GM21447 (cell line): ENCODE data around the gene ADPGK.

Source experiments
- ATAC-seq: cut with Tn5 transposase; IDR thresholded peaks from one replicate; pipeline ENCODE4 v1.9.1; 2021; ENCODE audit not compliant: unreplicated experiment

Gene ADPGK

DNA sequence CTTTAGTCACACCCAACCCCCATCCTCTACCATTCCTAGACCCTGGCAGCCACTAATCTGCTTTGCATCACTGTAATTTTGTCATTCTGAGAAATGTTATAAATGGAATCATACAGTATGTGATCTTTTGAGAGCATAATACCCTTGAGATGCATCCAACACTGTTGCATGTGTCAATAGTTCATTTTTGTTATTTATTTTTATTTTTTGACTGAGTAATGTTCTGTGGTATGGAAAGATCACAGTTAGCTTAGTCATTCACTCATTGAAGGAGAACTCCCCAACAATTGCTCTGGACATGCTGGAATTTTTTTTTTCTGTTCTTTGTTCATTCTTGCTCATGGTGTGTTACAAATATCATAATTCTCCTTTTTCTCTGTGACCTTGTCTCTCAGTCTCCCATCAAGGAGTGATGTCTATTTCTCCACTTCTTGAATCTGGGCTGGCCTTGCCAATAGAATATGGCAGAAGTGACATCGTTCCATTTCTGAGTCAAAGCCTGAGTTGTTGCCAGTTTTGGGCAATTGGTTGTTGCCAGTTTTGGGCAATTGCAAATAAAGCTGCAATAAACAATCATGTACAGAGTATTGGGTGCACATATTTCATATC is 6.8 kb upstream of the ADPGK start:
- ATAC-seq = no peak

DNA sequence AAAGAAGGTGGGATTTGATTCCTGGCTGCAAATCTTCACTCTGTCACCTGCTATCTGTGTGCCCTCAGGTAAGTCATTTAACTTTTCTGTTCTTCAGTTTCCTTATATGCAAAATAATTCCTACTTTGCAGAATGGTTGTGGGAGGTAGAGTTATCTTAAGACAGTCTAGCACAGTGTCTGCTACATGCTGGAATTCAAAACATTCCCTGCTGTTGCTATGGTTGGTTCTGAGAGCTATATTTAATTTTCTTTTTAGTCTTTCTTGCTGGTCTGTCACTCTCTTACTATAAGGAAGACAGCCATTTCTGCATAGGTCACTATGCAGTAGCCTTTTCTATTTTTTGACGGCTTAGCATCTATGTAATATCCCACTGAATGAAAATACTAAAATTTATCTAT is 4.0 kb upstream of the ADPGK start:
- ATAC-seq = no peak

DNA sequence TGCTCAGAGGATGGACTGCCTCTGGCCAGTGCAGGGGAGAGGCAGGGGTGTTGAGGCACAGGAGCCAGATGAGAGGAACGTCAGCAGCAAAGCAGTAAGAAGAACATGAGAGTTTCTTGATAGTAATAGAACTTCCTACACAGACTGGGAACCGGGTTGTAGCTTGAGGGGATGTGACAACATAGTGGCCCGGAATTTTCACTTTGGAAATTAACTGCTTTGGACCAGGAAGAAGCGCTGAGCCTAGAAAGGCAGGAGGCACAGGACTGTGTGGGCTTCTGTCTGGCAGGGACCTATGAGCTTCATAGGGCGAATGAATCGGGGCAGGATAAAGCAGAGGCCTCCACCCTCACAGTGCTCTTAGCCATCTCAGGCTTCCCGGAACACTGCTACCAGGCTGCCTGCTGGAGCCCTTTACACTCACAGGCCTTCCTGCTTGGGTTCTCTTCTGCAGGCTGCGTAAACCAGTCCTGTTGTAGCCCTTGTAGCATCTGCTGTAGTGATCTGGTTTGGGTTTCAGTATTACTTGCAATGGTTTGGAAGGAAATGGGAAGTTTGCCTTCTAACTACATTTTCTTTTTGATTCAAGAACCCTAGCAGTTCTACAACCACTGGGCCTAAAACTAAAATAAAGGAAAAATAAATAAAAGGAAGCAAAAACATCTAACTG is 3.3 kb upstream of the ADPGK start:
- no peak for ATAC-seq

DNA sequence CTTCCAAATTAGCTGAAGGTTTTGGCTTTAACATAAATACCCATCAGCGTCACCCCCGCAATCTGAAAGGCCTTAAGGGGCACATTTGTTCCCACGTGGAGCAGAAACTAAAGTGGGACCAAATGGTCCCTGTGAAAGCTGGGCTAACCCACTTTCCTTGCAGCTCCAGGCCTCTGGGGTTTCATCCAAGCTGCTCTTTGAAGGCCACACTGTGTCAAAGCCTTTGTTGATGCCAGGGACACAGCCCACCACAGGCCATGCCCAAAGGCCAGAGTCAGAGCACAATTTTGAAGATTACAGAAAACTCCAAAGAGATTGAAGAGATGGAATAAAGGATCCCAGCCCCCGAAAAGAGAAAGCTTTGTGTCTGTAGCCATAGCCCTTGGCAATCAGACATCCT is 2.7 kb upstream of the ADPGK start:
- ATAC-seq = no peak

GRCh38 chr15:72785841-72786240 is 2.3 kb upstream of the ADPGK start:
- ATAC-seq = no peak

- ATAC-seq = no peak
These were observed 1.9 kb upstream of the ADPGK start for GRCh38 chr15:72785432-72785831.

- ATAC-seq = peak; percentile 25
These were observed 908 bp upstream of the ADPGK start for GRCh38 chr15:72784456-72784876.

DNA sequence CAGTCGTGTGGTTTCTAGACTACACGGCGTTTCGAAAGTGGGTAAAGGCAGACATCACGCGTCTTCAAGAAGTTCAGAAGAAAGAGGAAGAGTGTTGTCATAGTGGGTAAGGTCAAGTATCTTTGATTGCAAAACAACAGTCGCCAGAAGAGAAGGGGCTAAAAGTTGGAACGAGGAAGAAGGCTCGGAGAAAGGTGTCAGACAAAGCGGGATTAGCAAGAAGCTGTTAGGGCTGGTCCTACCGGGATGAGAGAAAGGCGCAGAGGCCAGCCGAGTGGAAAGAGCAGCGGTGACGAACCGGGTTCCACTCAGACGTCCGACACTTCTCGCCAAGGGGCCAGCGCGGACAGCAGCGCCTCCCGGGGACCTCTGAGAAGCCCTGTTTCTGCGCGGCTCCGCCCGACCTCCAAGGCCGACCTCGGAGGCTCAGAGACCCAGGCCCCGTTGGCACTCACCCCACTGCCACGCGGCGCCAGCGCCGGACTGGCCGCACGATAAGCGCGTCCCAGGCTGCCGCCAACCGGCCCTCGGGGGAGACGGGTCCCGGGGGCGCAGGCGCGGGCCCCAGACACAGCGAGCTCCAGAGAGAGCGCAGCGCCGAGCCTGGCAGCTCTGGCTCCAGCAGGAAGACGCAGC is 436 bp downstream of the ADPGK start:
- peak; percentile 31 for ATAC-seq

DNA sequence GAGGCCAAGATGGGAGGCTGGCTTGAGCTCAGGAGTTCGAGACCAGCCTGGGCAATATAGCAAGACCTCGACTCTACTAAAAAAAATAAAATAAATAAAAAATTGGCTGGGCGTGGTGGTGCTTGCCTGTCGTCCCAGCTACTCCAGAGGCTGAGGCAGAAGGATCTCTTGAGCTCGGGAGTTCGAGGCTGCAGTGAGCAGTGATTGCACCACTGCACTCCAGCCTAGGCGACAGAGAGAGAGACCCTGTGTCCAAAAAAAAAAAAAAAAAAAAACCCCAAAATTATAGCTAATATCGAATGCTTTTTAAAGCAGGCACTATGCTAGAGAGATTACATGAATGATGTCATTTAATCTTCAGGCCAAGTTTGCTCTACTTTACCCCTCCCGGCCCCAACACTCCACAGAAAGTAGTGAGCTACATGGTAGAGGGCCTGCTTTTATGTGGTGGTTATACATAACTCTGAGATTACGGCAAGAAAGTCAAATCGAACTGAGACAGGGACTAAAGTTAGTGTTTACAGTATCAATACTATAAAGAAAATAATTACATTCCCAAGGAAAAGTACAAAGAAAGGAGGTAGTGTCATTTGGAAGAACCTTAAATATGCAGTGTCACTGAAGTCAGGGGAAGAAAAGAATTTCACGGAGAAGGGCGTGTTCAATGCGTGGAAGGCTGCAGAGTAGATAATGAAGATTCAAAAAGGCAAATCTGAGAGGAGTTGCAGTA is 1.1 kb downstream of the ADPGK start:
- ATAC-seq = no peak

DNA sequence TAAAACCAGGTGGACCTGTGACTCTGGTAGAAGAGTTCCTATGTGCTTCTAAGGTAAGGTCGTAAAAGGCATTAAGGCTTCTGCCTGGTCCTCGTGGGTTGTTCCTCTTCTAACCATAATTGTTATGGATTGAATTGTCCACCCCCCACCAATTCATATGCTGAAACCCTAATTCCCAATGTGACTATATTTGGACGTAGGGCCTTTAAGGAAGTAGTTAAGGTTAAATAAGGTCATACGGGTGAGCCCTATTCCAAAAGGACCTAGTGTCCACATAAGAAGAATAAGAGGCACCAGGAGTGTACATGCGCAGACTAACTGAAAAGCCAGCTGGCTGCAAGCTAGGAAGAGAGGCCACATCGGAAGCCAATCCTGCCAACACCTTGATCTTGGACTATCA is 1.9 kb downstream of the ADPGK start:
- no peak for ATAC-seq

DNA sequence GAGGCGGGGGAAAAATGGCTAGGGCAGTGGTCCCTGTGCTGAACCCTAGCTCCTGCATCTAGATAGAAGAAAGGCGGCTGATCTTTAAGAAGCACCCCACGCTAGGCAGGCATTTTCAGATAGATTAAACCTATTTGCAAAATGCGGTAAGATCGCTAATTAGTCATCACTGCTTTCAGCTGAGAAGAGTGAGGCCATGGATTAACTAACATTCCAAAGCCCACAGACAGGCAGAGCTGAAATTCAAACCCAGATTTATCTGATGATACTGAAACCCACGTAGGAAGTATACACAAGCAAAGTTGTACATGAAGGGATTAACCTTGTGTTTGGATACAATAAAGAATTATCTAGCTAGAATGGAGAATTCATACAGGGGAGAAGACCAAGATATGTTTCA is 4.8 kb downstream of the ADPGK start:
- ATAC-seq = no peak

DNA sequence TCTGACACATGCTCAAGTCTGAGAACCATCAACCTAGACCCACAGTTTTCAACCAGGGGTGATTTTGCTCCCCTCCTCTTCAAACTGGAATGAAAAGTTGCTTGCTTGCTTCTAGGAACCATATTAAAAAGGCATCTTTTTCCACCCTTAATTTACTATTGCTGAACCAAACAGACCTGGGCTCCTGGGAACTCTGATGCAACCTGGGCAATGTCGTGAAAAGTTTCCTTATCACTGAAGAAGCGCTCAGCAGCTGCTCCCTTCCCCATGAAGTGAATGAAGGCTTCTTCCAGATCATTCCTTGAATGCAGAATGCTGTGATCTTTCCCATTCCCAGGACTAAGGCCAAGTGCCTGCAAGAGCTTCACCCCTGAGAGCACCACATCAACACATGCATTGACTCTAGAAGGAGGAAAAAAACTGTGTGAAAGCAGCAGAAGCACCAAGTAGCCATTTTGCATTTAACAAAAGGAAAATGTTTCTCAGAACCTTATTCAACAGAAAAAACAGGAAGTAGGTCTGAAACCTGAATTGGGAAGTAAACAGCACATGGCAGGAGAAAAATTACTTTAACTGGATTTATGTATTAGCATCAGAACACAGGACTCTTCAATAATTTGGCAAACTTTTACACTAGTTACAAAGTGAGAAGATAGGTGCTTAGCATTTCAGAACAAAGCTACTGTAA is 8.7 kb downstream of the ADPGK start:
- ATAC-seq = no peak

- no peak for ATAC-seq
These were observed 12.2 kb downstream of the ADPGK start for GRCh38 chr15:72771329-72771725.

DNA sequence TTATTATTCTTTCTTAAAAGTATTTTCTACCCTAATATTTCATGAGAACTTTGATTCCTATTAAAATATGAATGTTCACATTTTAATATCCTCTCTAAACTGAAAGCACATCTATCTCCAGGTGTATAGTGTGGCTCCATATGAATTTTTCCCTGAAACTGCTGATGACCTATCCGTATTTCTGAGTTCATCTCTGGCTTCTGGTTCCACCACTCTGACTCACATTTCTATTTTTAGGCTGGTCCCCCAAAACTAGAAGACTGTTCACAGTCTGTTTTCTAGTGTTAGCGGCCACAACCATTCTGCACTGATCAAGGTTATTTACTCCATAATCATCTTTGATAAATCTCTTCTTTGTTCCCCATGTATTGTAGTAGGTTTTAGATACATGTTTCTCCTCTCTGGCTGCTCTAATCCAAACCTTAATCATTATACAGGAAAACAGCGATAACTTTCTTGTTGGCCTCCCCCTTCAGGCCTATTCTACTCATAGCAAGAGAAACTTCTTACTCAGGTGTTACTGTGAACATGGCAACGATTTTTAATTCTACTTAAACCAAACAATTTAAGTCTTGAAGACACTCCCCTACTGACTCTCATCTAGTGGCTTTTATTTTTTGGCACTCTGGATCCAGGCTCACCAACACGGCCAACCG is 12.8 kb downstream of the ADPGK start:
- ATAC-seq = no peak

GRCh38 chr15:72766780-72767179 is 16.8 kb downstream of the ADPGK start:
- ATAC-seq = no peak

- ATAC-seq = no peak
These were observed 17.5 kb downstream of the ADPGK start for GRCh38 chr15:72766025-72766424.

- no peak for ATAC-seq
These were observed 18.9 kb downstream of the ADPGK start for GRCh38 chr15:72764656-72765055.

- ATAC-seq = no peak
These were observed 22.8 kb downstream of the ADPGK start for GRCh38 chr15:72760590-72761260.

DNA sequence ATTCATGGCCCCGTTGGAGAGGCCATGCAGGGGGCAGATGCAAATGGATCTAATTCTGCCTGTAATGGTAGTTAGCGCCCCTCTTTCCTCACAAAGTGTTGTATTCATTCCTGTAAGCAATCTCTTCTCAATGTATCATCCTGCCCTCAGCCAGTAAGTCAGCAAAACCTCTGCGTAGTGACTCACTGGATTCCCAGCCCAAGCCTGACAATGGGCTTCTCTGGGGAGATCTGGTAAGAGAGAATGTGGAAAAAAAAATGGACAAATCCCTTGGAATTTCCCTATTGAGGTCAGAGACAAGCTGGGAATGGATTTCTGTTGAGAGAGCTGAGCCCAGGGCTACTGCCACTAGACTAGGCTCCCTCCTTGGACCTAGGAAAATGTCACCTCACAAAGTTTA is 25.4 kb downstream of the ADPGK start:
- no peak for ATAC-seq

DNA sequence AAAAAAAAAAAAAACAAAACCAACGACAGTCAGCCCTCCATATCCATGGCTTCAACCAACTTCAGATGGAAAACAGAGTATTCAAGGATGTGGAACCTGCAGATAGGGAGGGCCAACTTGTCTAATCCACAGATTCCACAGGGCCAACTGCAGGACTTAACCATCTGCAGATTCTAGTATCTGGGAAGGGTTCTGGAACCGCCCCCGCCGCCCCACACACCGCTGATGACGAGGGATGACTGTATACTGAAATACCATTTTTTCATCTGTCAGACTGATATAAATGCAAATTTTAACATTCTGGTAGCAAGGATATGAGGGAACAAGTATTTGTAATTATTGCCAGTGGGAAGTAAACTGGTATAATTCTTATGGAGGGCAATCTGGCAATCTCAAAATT is 29.5 kb downstream of the ADPGK start:
- no peak for ATAC-seq
